OCI-M2 (cell line): ENCODE measurements around the gene SDF4.
"Not testable (repeated sequence)": the region's sequence is repeated elsewhere in the genome, so short reads cannot be mapped to it uniquely, and the experiment has no call there.

Source experiments
- DNase-seq: peaks from one replicate; lab custom pipeline; 2025; ENCODE audit not compliant: unreplicated experiment; lab: John Stamatoyannopoulos, UW

SDF4 gene

GRCh38 chr1:1199961-1200875, 31.6 kb downstream of the SDF4 start:
- no peak for DNase-seq

- no peak for DNase-seq
Observed at GRCh38 chr1:1199141-1199960, 32.5 kb downstream of the SDF4 start.

GRCh38 chr1:1198423-1199140, 33.2 kb downstream of the SDF4 start:
- no peak for DNase-seq

- no peak for DNase-seq
Observed at GRCh38 chr1:1197551-1198422, 34.0 kb downstream of the SDF4 start.

GRCh38 chr1:1197188-1197500, 34.7 kb downstream of the SDF4 start:
- DNase-seq, result no peak

GRCh38 chr1:1196431-1197187, 35.2 kb downstream of the SDF4 start:
- DNase-seq, result no peak

- not testable (repeated sequence) for DNase-seq
Observed at GRCh38 chr1:1195726-1196125, 36.1 kb downstream of the SDF4 start.

GRCh38 chr1:1194723-1195122, 37.1 kb downstream of the SDF4 start:
- DNase-seq, result no peak

GRCh38 chr1:1191734-1192133, 40.1 kb downstream of the SDF4 start:
- no peak for DNase-seq

- no peak for DNase-seq
Observed at GRCh38 chr1:1189111-1189510, 42.7 kb downstream of the SDF4 start.

GRCh38 chr1:1187938-1188337, 43.9 kb downstream of the SDF4 start:
- DNase-seq, result no peak

GRCh38 chr1:1185101-1185765, 46.6 kb downstream of the SDF4 start:
- DNase-seq, result no peak

GRCh38 chr1:1183833-1184775, 47.7 kb downstream of the SDF4 start:
- DNase-seq, result no peak

- no peak for DNase-seq
Observed at GRCh38 chr1:1183221-1183747, 48.5 kb downstream of the SDF4 start.

- DNase-seq, result no peak
Observed at GRCh38 chr1:1182491-1183220, 49.1 kb downstream of the SDF4 start.

GRCh38 chr1:1181938-1182410, 49.8 kb downstream of the SDF4 start:
- DNase-seq, result no peak
